ENCODE data around the gene FOXJ3. TPM values are rescaled to one million over a fixed set of nuclear protein-coding genes. Genes with fewer than 3 reads are reported as not detected.

The FOXJ3 gene
- total RNA-seq, 2 donors from 2014 or later = 67.3 to 79.4 TPM

GRCh38 chr1:42206164-42206563 is 128.9 kb downstream of the FOXJ3 start:
- Histone ChIP-seq H3K27me3 (ENCODE audit: control insufficient read depth, insufficient read depth, low read length, poor library complexity, severe bottlenecking) (no peaks in the 10 kb centered on the region), H3K9me3 (ENCODE audit: control insufficient read depth, low read length) (no peaks in the 10 kb centered on the region), H3K4me3 (ENCODE audit: low read length) (no peak overlapping the region), H3K4me1 (ENCODE audit: control insufficient read depth, insufficient read depth, low read length) (no peaks in the 10 kb centered on the region), H3K9ac (ENCODE audit: extremely low read depth, low read length, poor library complexity, severe bottlenecking) (no peak overlapping the region), H3K27ac (ENCODE audit: low read depth, low read length) (no peak overlapping the region), H3K36me3 (ENCODE audit: control insufficient read depth, insufficient read depth, low read length) (peaks cover 52% of the 10 kb centered on the region)
- TF ChIP-seq CTCF (conservative IDR thresholded peaks at IDR 0.05) = no peak
- no peaks in the 10 kb centered on the region for H3K9me3 Mint-ChIP-seq
- no peak for DNase-seq
- peaks cover 4% of the 10 kb centered on the region for H3K4me1 Mint-ChIP-seq
- WGBS, 2 experiments (ENCODE audit: insufficient coverage in 1 of 2, insufficient read length in 1 of 2) = 95 to 100% methylated on average over 1 to 3 of the region's 3 CpGs
- H3K27ac Mint-ChIP-seq = peak overlapping the region; percentile 21
- H3K4me3 Mint-ChIP-seq = no peak overlapping the region
- H3K27me3 Mint-ChIP-seq (ENCODE audit: insufficient read depth) = no peaks in the 10 kb centered on the region
- H3K36me3 Mint-ChIP-seq (ENCODE audit: low read depth) = peaks cover 62% of the 10 kb centered on the region

- no peaks in the 10 kb centered on the region for H3K4me1 ChIP-seq (ENCODE audit: control insufficient read depth, insufficient read depth, low read length)
- no peak for DNase-seq
- Mint-ChIP-seq H3K36me3 (ENCODE audit: low read depth) (peaks cover 76% of the 10 kb centered on the region), H3K27me3 (ENCODE audit: insufficient read depth) (no peaks in the 10 kb centered on the region), H3K4me3 (no peak overlapping the region), H3K4me1 (no peaks in the 10 kb centered on the region), H3K27ac (no peak overlapping the region), H3K9me3 (no peaks in the 10 kb centered on the region)
- no peak overlapping the region for H3K27ac ChIP-seq (ENCODE audit: low read depth, low read length)
- peaks cover 78% of the 10 kb centered on the region for H3K36me3 ChIP-seq (ENCODE audit: control insufficient read depth, insufficient read depth, low read length)
- no peak for TF ChIP-seq CTCF (conservative IDR thresholded peaks at IDR 0.05)
- no peaks in the 10 kb centered on the region for H3K9me3 ChIP-seq (ENCODE audit: control insufficient read depth, low read length)
- H3K27me3 ChIP-seq (ENCODE audit: control insufficient read depth, insufficient read depth, low read length, poor library complexity, severe bottlenecking) = no peaks in the 10 kb centered on the region
- no peak overlapping the region for H3K9ac ChIP-seq (ENCODE audit: extremely low read depth, low read length, poor library complexity, severe bottlenecking)
- no peak overlapping the region for H3K4me3 ChIP-seq (ENCODE audit: low read length)
These were observed 133.0 kb downstream of the FOXJ3 start for GRCh38 chr1:42201986-42202385.

DNA sequence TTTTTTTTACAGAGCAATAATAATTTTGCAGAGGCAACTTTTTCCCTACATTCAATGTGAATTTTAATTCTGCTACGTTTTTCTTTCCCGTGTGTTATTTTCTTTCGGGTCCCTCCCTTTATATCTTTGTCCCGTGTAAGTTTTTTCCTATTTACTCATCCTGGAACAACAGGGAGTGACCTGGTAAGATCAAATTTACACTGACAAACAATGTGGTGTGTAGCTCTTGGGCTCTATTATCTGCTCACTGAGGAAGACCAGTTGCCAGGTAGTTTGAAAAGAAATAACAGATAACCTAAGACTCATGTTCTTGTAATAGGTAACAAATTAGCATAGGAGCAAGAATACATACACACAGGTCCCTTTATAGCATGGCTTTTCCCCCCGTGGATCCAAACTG is 136.8 kb downstream of the FOXJ3 start:
- no peaks in the 10 kb centered on the region for H3K9me3 Mint-ChIP-seq
- peaks cover 62% of the 10 kb centered on the region for H3K36me3 Mint-ChIP-seq (ENCODE audit: low read depth)
- TF ChIP-seq CTCF (conservative IDR thresholded peaks at IDR 0.05) = no peak
- no peak overlapping the region for H3K27ac Mint-ChIP-seq
- Histone ChIP-seq H3K27ac (ENCODE audit: low read depth, low read length) (no peak overlapping the region), H3K9ac (ENCODE audit: extremely low read depth, low read length, poor library complexity, severe bottlenecking) (no peak overlapping the region), H3K27me3 (ENCODE audit: control insufficient read depth, insufficient read depth, low read length, poor library complexity, severe bottlenecking) (no peaks in the 10 kb centered on the region), H3K4me3 (ENCODE audit: low read length) (no peak overlapping the region), H3K4me1 (ENCODE audit: control insufficient read depth, insufficient read depth, low read length) (no peaks in the 10 kb centered on the region), H3K36me3 (ENCODE audit: control insufficient read depth, insufficient read depth, low read length) (peaks cover 87% of the 10 kb centered on the region), H3K9me3 (ENCODE audit: control insufficient read depth, low read length) (no peaks in the 10 kb centered on the region)
- H3K4me1 Mint-ChIP-seq = no peaks in the 10 kb centered on the region
- H3K4me3 Mint-ChIP-seq = no peak overlapping the region
- 96 to 100% methylated on average over 4 to 5 of the region's 5 CpGs for WGBS, 2 experiments (ENCODE audit: insufficient coverage in 1 of 2, insufficient read length in 1 of 2)
- DNase-seq = no peak
- no peaks in the 10 kb centered on the region for H3K27me3 Mint-ChIP-seq (ENCODE audit: insufficient read depth)

Data from endodermal cell (in vitro differentiated cells).